ENCODE measurements around the gene CIAO2A. TPM values are rescaled to one million over a fixed set of nuclear protein-coding genes. Genes with fewer than 3 reads are reported as not detected.

CIAO2A gene
- total RNA-seq, 1 donor from 2014 or later: 210 TPM

GRCh38 chr15:64138331-64138941 lies 44.8 kb upstream of the CIAO2A start:
- no peak overlapping the region for H3K9ac ChIP-seq
- peaks cover 25% of the 10 kb centered on the region for H3K36me3 Mint-ChIP-seq
- no peak overlapping the region for H3K4me3 Mint-ChIP-seq
- no peak overlapping the region for H3K27ac ChIP-seq
- H3K4me3 ChIP-seq: no peak overlapping the region
- H3K9me3 Mint-ChIP-seq: no peaks in the 10 kb centered on the region
- no peak for TF ChIP-seq CTCF (IDR thresholded peaks at IDR 0.05)
- TF ChIP-seq EZH2phosphoT487 (IDR thresholded peaks at IDR 0.05): no peak
- no peak for TF ChIP-seq EZH2 (IDR thresholded peaks at IDR 0.05)
- no peak for DNase-seq (ENCODE audit: low spot score)
- H3K36me3 ChIP-seq: no peaks in the 10 kb centered on the region
- H3K27ac Mint-ChIP-seq: no peak overlapping the region
- H4K20me1 ChIP-seq (ENCODE audit: low read depth): no peaks in the 10 kb centered on the region
- no peaks in the 10 kb centered on the region for H3F3A ChIP-seq (ENCODE audit: low read depth)
- no peak overlapping the region for H2AFZ ChIP-seq (replicated peaks)
- H3K79me2 ChIP-seq (ENCODE audit: low read depth): no peaks in the 10 kb centered on the region
- no peaks in the 10 kb centered on the region for H3K4me1 ChIP-seq
- H3K9me3 ChIP-seq (ENCODE audit: low read depth): no peaks in the 10 kb centered on the region
- no peaks in the 10 kb centered on the region for H3K4me1 Mint-ChIP-seq
- H3K27me3 ChIP-seq: no peaks in the 10 kb centered on the region
- no peak overlapping the region for H3K4me2 ChIP-seq
- H3K27me3 Mint-ChIP-seq (ENCODE audit: insufficient read depth, low read depth): peaks cover 5% of the 10 kb centered on the region

- Mint-ChIP-seq H3K36me3 (peaks cover 31% of the 10 kb centered on the region), H3K4me3 (no peak overlapping the region), H3K27ac (no peak overlapping the region), H3K9me3 (no peaks in the 10 kb centered on the region), H3K4me1 (no peaks in the 10 kb centered on the region), H3K27me3 (ENCODE audit: insufficient read depth, low read depth) (peaks cover 5% of the 10 kb centered on the region)
- no peak overlapping the region for H3K27ac ChIP-seq
- DNase-seq (ENCODE audit: low spot score): no peak
- H3F3A ChIP-seq (ENCODE audit: low read depth): no peaks in the 10 kb centered on the region
- no peaks in the 10 kb centered on the region for H3K4me1 ChIP-seq
- no peaks in the 10 kb centered on the region for H4K20me1 ChIP-seq (ENCODE audit: low read depth)
- no peak overlapping the region for H3K4me2 ChIP-seq
- no peak overlapping the region for H3K9ac ChIP-seq
- no peaks in the 10 kb centered on the region for H3K79me2 ChIP-seq (ENCODE audit: low read depth)
- H3K9me3 ChIP-seq (ENCODE audit: low read depth): no peaks in the 10 kb centered on the region
- H3K27me3 ChIP-seq: no peaks in the 10 kb centered on the region
- TF ChIP-seq CTCF (IDR thresholded peaks at IDR 0.05) (no peak), EZH2phosphoT487 (IDR thresholded peaks at IDR 0.05) (no peak), EZH2 (IDR thresholded peaks at IDR 0.05) (no peak)
- H3K36me3 ChIP-seq: no peaks in the 10 kb centered on the region
- no peak overlapping the region for H3K4me3 ChIP-seq
- no peak overlapping the region for H2AFZ ChIP-seq (replicated peaks)
Measured at GRCh38 chr15:64137226-64137833, 43.7 kb upstream of the CIAO2A start.

GRCh38 chr15:64136347-64136746 lies 42.7 kb upstream of the CIAO2A start:
- TF ChIP-seq CTCF (IDR thresholded peaks at IDR 0.05) (no peak), EZH2phosphoT487 (IDR thresholded peaks at IDR 0.05) (no peak), EZH2 (IDR thresholded peaks at IDR 0.05) (no peak)
- Histone ChIP-seq H3K27me3 (no peaks in the 10 kb centered on the region), H3K9ac (no peak overlapping the region), H3K9me3 (ENCODE audit: low read depth) (no peaks in the 10 kb centered on the region), H3K4me2 (no peak overlapping the region), H3K27ac (no peak overlapping the region), H3K79me2 (ENCODE audit: low read depth) (no peaks in the 10 kb centered on the region), H4K20me1 (ENCODE audit: low read depth) (no peaks in the 10 kb centered on the region), H3K4me3 (no peak overlapping the region), H3F3A (ENCODE audit: low read depth) (no peaks in the 10 kb centered on the region), H3K36me3 (no peaks in the 10 kb centered on the region), H2AFZ (replicated peaks) (no peak overlapping the region), H3K4me1 (no peaks in the 10 kb centered on the region)
- Mint-ChIP-seq H3K36me3 (peaks cover 34% of the 10 kb centered on the region), H3K4me3 (no peak overlapping the region), H3K9me3 (no peaks in the 10 kb centered on the region), H3K27ac (no peak overlapping the region), H3K4me1 (no peaks in the 10 kb centered on the region), H3K27me3 (ENCODE audit: insufficient read depth, low read depth) (peaks cover 6% of the 10 kb centered on the region)
- DNase-seq (ENCODE audit: low spot score): no peak
